SK-N-MC (cell line): ENCODE data around the gene ADAMTSL1.
"Not testable (repeated sequence)": the region's sequence is repeated elsewhere in the genome, so short reads cannot be mapped to it uniquely, and the experiment has no call there.

Experiments
- DNase-seq: peaks from one replicate; pipeline ENCODE4 v3.0.0-alpha.2; 2011; ENCODE audit warnings: low read depth, low spot score
- H3K27ac ChIP-seq: fragments of 200-600 bp; sonication (generic); 2 replicates; pipeline ENCODE4 v1.5.1; 2016; ENCODE audit warnings: mixed run types
- H3K36me3 ChIP-seq: fragments of 200-600 bp; sonication (generic); 2 replicates; pipeline ENCODE4 v1.6.1; 2017; ENCODE audit warnings: antibody characterized with exemption, low read length, mixed read lengths; ENCODE audit not compliant: insufficient read depth
- H3K4me3 ChIP-seq: fragments of 200-600 bp; sonication (generic); 2 replicates; pipeline ENCODE4 v1.5.1; 2016
- H3K9ac ChIP-seq: fragments of 200-600 bp; sonication (generic); 2 replicates; pipeline ENCODE4 v1.8.0; 2017; ENCODE audit warnings: mixed run types, mixed read lengths; ENCODE audit not compliant: insufficient read length
- H3K9me3 ChIP-seq: fragments of 200-600 bp; sonication (generic); 2 replicates; pipeline ENCODE4 v1.6.1; 2017; ENCODE audit warnings: low read depth, mild to moderate bottlenecking, antibody characterized with exemption, low read length, moderate library complexity, mixed read lengths
- EZH2 ChIP-seq: fragments of 200-600 bp; sonication (generic); IDR thresholded peaks from one replicate; pipeline ENCODE4 v1.6.1; 2017; ENCODE audit warnings: antibody characterized with exemption
- FOXP2 ChIP-seq: optimal IDR thresholded peaks from 2 replicates; pipeline ENCODE3; 2011; ENCODE audit warnings: mild to moderate bottlenecking, moderate library complexity; ENCODE audit not compliant: insufficient read depth; ENCODE audit errors: extremely low read length, control extremely low read depth
- POLR2AphosphoS5 ChIP-seq: IDR thresholded peaks from 2 replicates; pipeline ENCODE4 v1.6.1; 2012; ENCODE audit warnings: mild to moderate bottlenecking, low read depth, low read length, borderline replicate concordance

ADAMTSL1 gene

DNA sequence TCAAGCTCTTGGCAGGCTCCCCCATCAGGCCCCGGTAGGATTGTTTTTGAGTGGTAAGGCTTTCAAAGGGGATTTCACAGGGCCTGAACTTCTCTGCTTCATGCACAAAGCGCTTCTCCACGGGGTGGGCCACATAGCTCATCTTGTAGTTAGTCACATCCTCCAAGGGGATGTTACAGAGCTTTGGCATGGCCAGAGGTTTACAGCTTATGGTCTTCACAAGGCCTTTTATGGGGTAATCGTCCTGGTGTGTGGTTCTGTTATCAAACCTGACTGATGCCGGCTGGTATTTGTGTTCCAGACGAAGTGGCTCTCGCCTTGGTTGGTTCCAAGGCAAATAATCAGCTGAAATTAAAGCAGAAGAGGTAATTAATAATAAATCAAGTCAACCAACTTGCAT is 454.8 kb downstream of the ADAMTSL1 start:
- Histone ChIP-seq H3K36me3 (no peaks in the 10 kb centered on the region), H3K4me3 (no peak overlapping the region), H3K9ac (no peak overlapping the region), H3K27ac (no peak overlapping the region), H3K9me3 (no peaks in the 10 kb centered on the region)
- no peak for DNase-seq
- TF ChIP-seq FOXP2 (no peak), POLR2AphosphoS5 (no peak), EZH2 (no peak)

DNA sequence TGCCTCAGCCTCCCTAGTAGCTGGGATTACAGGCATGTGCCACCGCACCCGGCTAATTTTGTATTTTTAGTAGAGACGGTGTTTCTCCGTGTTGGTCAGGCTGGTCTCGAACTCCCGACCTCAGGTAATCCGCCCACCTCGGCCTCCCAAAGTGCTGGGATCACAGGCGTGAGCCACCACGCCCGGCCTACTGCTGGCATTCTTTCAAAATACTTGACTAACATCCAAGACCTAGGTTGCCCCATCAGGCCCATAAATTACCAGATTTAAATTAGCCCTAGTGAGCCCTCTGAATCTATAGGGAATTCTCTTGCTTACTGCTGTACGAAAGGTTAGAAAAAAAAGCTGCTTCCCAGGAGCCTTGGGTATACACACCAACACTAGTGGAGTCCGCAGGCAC is 456.7 kb downstream of the ADAMTSL1 start:
- not testable (repeated sequence) for H3K9me3 ChIP-seq, H3K27ac ChIP-seq, H3K9ac ChIP-seq, H3K4me3 ChIP-seq, DNase-seq, H3K36me3 ChIP-seq

DNA sequence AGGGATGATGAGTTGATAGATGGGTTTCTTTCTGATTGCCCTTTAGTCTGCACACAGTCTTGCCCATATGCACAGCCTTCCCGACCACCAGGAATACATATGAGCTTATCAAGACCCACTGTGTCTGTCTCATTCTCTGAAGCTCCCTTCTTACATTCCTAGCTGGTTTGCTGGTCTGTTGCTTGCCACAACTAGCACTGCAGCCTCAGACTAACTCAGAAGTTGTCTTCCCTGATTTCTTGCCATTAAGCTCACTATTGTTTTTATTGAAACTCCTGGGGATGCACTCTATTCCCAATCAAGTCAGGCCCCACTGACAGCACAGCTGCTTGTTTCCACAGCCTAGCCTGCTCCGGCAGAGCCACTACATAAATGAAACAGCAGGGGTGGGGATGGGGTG is 461.6 kb downstream of the ADAMTSL1 start:
- TF ChIP-seq FOXP2 (no peak), EZH2 (no peak), POLR2AphosphoS5 (no peak)

DNA sequence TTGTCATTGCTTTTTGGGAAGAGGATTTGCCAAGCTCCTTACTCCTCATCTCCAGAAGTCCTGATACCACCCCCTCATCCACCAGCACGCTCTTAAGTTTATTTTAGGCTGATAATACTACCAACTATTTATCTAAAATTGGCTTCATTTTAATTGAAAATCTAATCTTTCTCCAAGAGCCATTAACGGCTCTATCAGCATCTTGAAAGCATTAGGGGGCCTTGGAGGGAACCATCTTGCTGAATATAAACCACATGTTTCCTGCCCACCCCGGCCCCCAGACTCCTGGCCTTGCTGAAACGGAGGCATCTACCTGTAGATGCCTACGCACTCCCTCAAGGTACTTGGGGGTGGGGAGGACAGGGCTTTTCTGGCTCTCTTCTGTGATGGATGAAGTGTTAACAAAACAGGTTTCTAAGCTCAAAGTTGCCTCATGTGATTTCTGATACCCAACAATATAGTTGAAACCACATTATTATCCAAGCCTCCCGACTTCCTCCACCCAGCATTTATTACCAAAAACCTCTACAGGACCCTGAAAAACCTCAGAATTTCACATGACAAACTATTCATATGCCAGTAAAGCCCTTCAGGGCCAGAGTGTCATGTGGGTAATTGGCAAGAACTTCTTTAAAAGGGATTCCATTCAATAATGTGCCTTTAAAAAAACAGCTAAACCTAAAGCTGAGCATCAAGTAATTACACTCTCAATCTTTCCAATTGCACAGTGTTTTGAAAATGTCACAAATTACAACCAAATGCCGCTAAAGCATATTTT is 462.3 kb downstream of the ADAMTSL1 start:
- no peaks in the 10 kb centered on the region for H3K9me3 ChIP-seq
- no peak overlapping the region for H3K9ac ChIP-seq
- no peaks in the 10 kb centered on the region for H3K36me3 ChIP-seq
- no peak for DNase-seq
- H3K27ac ChIP-seq: peak overlapping the region; percentile 61; the same call in 1 of the 2 replicates
- TF ChIP-seq POLR2AphosphoS5: no peak
- TF ChIP-seq EZH2: no peak
- TF ChIP-seq FOXP2: no peak
- H3K4me3 ChIP-seq: peak overlapping the region; percentile 36; the same call in 1 of the 2 replicates

More for the DNA sequence above, 461.6 kb downstream of the ADAMTSL1 start:
- DNase-seq: no peak
- Histone ChIP-seq H3K9me3 (no peaks in the 10 kb centered on the region), H3K4me3 (no peak overlapping the region; the same call in 1 of the 2 replicates), H3K9ac (no peak overlapping the region), H3K36me3 (no peaks in the 10 kb centered on the region), H3K27ac (no peak overlapping the region)

DNA sequence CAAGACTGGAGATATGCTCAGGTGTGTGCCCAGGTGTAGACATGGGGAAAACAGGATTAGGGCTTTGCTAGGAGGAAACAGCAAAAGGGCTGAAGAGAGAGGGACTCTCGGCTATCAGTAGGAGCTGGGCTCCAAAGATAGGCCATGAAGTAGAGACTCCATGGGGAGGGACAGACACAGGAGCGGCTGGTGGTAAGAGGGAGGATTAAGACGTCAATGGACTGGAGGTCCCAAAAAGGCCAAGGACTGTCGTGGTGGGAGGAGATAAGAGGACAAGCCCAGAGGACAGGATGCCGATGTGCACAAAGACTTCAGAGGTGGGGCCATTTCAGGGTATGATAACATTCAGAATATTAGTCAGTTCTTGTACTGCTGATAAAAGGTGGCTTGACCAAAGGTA is 466.0 kb downstream of the ADAMTSL1 start:
- Histone ChIP-seq H3K9ac (no peak overlapping the region), H3K4me3 (no peak overlapping the region), H3K27ac (no peak overlapping the region), H3K9me3 (no peaks in the 10 kb centered on the region), H3K36me3 (no peaks in the 10 kb centered on the region)
- DNase-seq: no peak
- TF ChIP-seq FOXP2: no peak
- TF ChIP-seq POLR2AphosphoS5: no peak
- no peak for TF ChIP-seq EZH2

DNA sequence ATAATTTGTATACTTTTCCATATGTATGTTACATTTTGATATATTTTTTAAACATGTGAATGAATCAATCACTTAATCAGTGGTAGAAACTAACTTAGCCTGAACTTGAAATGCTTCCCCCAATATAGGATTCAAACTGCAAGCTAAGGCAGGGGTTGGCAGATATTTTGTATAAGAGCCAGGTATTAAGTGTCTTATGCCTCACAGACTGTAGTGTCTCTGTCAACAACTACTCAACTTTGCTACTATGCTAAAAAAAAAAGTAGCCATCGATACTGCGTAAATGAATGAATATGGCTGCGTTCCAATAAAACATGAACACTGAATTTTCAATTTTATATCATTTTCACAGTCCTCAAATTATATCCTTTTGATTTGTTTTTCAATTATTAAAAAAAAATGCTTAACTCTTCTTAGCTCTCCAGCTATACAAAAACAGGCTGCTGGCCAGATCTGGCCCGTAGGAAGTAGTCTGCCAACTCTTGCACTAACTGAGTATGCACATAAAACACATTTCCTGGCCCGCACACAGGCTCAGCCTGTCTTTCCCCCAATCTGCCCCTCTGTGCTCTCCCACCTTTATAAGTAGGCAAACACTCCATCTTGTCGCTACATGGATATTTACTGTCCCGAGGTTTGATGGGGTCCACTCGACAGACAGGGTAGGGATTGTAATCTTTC is 467.2 kb downstream of the ADAMTSL1 start:
- Histone ChIP-seq H3K27ac (no peak overlapping the region), H3K9me3 (no peaks in the 10 kb centered on the region), H3K36me3 (no peaks in the 10 kb centered on the region), H3K9ac (no peak overlapping the region), H3K4me3 (no peak overlapping the region)
- no peak for DNase-seq
- TF ChIP-seq FOXP2 (no peak), EZH2 (no peak), POLR2AphosphoS5 (no peak)

DNA sequence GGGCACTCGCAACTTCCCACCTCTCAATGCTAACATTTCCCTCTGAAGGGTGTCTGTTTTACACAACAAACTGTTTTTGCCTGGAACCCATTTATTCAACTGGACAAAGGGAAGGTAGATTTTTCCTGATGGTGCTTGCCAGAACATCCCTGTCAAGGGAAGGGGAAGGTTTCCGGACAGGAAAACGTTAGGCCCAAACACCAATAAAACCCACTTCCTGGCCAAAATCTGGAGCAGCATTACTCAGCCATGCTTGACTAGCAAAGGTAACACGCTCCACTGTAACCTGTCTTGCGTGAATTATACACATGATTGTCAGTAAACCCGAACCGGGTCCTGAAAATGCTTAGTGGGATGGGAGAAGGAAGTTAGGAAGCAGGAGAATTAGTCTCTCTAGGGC is 468.8 kb downstream of the ADAMTSL1 start:
- H3K27ac ChIP-seq: no peak overlapping the region
- no peak for TF ChIP-seq POLR2AphosphoS5
- TF ChIP-seq FOXP2: no peak
- no peak for TF ChIP-seq EZH2
- H3K4me3 ChIP-seq: no peak overlapping the region
- H3K36me3 ChIP-seq: no peaks in the 10 kb centered on the region
- DNase-seq: no peak
- H3K9ac ChIP-seq: no peak overlapping the region
- H3K9me3 ChIP-seq: no peaks in the 10 kb centered on the region

DNA sequence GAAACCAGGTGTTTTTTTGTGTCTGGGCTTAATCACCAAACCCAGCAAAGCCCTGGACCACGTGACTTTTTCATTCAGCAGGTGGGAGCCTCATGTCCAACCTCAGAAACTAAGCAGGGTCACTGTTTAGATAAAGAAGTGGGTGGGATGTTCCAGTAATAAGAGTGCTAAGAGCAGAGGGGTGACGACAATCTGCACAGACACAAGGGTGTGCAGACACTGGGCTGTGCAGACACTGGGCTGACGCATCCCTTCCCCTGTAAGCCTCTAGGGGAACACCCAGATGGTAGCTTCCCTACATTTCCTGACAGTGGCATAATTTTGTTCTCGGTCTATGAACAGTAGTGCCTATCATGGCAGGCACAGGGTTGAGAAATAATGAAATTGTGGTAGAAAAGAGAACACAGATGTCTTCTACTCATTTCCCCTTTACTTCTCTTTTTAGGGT is 474.0 kb downstream of the ADAMTSL1 start:
- DNase-seq: no peak
- H3K9ac ChIP-seq: no peak overlapping the region
- H3K4me3 ChIP-seq: no peak overlapping the region
- no peak overlapping the region for H3K27ac ChIP-seq
- no peak for TF ChIP-seq POLR2AphosphoS5
- TF ChIP-seq EZH2: no peak
- no peak for TF ChIP-seq FOXP2
- H3K9me3 ChIP-seq: no peaks in the 10 kb centered on the region
- no peaks in the 10 kb centered on the region for H3K36me3 ChIP-seq

DNA sequence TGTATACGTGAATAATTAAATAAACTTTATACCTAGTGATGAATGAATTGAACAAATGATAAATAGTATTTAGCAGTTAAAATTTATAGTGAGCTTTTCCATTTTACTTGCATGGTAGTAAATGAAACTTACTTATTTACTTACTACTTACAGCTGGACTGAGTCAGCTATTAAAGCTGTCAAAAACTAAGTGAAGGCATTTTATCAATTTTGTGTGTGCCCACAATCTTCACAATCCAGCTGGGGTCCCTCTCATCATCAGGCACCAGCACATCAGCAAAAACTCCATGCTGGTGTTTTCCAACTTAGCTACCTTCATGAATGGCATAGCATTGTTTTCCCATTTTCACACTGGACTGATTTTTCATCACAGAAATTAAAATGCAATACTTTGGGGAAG is 478.0 kb downstream of the ADAMTSL1 start:
- Histone ChIP-seq H3K36me3 (no peaks in the 10 kb centered on the region), H3K9ac (no peak overlapping the region), H3K27ac (no peak overlapping the region), H3K4me3 (no peak overlapping the region), H3K9me3 (no peaks in the 10 kb centered on the region)
- TF ChIP-seq FOXP2: no peak
- TF ChIP-seq POLR2AphosphoS5: no peak
- no peak for TF ChIP-seq EZH2
- no peak for DNase-seq

DNA sequence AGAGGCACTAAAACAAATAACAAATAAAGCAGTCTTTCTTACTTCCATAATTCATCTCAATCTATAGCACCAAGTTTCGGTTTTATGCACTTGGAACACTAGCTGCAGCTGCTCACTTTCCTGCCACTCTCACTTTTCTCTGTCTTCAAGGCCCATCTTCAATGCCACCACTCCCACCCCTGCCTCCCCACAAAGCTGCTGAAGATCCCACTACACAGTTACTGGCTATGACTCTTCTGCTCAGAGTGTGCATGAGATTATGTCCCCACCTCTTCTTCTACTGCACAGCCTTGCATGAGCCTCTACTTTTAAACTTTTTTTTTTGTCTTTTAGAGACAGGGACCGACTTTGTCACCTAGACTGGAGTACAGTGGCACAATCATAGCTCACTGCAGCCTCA is 481.7 kb downstream of the ADAMTSL1 start:
- no peaks in the 10 kb centered on the region for H3K9me3 ChIP-seq
- H3K9ac ChIP-seq: no peak overlapping the region
- H3K4me3 ChIP-seq: no peak overlapping the region
- H3K36me3 ChIP-seq: no peaks in the 10 kb centered on the region
- DNase-seq: no peak
- H3K27ac ChIP-seq: no peak overlapping the region
- TF ChIP-seq POLR2AphosphoS5: no peak
- TF ChIP-seq EZH2: no peak
- no peak for TF ChIP-seq FOXP2
